ENCODE data around the gene MAFG. TPM values are rescaled to one million over a fixed set of nuclear protein-coding genes. Genes with fewer than 3 reads are reported as not detected.
A peak's percentile ranks its signal among the peaks of the same experiment; 100 is the strongest.

The MAFG gene
- total and polyA plus RNA-seq, 2 donors (not counting 3 experiments of a cell fraction or from before 2014, with no cell fraction given) = 27.6 to 35.0 TPM

- H3K79me2 ChIP-seq (ENCODE audit: control insufficient read depth, insufficient read depth, low read length) = peaks cover 25% of the 10 kb centered on the region
- H3K4me2 ChIP-seq (ENCODE audit: insufficient read depth, low read length) = peak overlapping the region; percentile 79
- peaks cover 6 to 17% of the 10 kb centered on the region in 2 experiments for H3K36me3 ChIP-seq (ENCODE audit: control insufficient read depth in 2 of 2, extremely low read depth in 1 of 2, insufficient read depth in 2 of 2, low read length in 2 of 2)
- H3K27ac ChIP-seq (ENCODE audit: insufficient read depth, low read depth, low read length) = peak overlapping the region; percentile 66
- no peak overlapping the region for H2AFZ ChIP-seq (ENCODE audit: low read depth, low read length)
- intact Hi-C loops (cut with micrococcal nuclease) (loop anchor here (2.0 kb wide), 2 partner anchors 20 to 40 kb away; partner anchors contain the start of genes ALYREF, ANAPC11 and PCYT2), dilution Hi-C loops (cut with MboI; ENCODE audit: extremely low pct_ligation_motif_present, low sequenced_read_pairs) (no loop called here)
- POLR2A ChIA-PET = interaction anchor here (0.5 kb wide), 2 partner anchors 10 to 384 kb away, joined by 3 to 5 read pairs; no protein-coding TSS in a partner anchor
- CTCF ChIA-PET = interaction anchor here (1.0 to 3.0 kb wide), 9 partner anchors 16 to 152 kb away, joined by 3 to 16 read pairs (median 4); partner anchors contain the start of genes ALYREF, ANAPC11, CENPX and LRRC45
- H3K27me3 ChIP-seq (ENCODE audit: control insufficient read depth in 2 of 2, insufficient read depth in 2 of 2, low read length in 2 of 2) = no peaks in the 10 kb centered on the region
- peak; percentile 48 for DNase-seq (ENCODE audit: low read depth, low spot score)
- peaks cover 17% of the 10 kb centered on the region for H3K4me1 ChIP-seq (ENCODE audit: control insufficient read depth, extremely low read depth, insufficient read depth, low read length)
- H4K20me1 ChIP-seq (replicated peaks; ENCODE audit: control insufficient read depth, extremely low read depth, insufficient read depth, low read length) = no peaks in the 10 kb centered on the region
- no peak for TF ChIP-seq JUN (IDR thresholded peaks at IDR 0.05; ENCODE audit: borderline replicate concordance, insufficient read depth, insufficient read length, low read depth)
- no peak for TF ChIP-seq CTCF (IDR thresholded peaks at IDR 0.05; ENCODE audit: extremely low read depth in 1 of 2, insufficient read depth in 1 of 2, low read depth in 1 of 2, low read length in 2 of 2)
- no peak for TF ChIP-seq GATA2 (IDR thresholded peaks at IDR 0.05; ENCODE audit: insufficient read depth, insufficient read length, low read depth, low read length)
- TF ChIP-seq FOS (IDR thresholded peaks at IDR 0.05; ENCODE audit: borderline replicate concordance, insufficient read depth, low read length) = no peak
- TF ChIP-seq EZH2 (IDR thresholded peaks at IDR 0.05; ENCODE audit: borderline replicate concordance, low read depth, low read length, severe bottlenecking) = no peak
- TF ChIP-seq POLR2AphosphoS5 (IDR thresholded peaks at IDR 0.05; ENCODE audit: insufficient read depth, low read depth, low read length) = no peak
- TF ChIP-seq MAX (IDR thresholded peaks at IDR 0.05; ENCODE audit: insufficient read depth, insufficient read length) = no peak
- TF ChIP-seq MYC (IDR thresholded peaks at IDR 0.05; ENCODE audit: low read depth, low read length) = no peak
- TF ChIP-seq POLR2A (IDR thresholded peaks at IDR 0.05; ENCODE audit: low read depth, low read length) = no peak
- H3K9me3 ChIP-seq (replicated peaks; ENCODE audit: control insufficient read depth, insufficient read depth, low read length) = no peaks in the 10 kb centered on the region
- FAIRE-seq = peak; percentile 66
- peak overlapping the region; percentile 66 to 85 (median 77) for H3K4me3 ChIP-seq (replicated peaks in 1 of 3; ENCODE audit: insufficient read depth in 1 of 3, low read depth in 1 of 3, low read length in 3 of 3)
- BruUV-seq (replicated peaks) = no TSS peak
- H3K9me1 ChIP-seq (replicated peaks; ENCODE audit: control insufficient read depth, extremely low read depth, insufficient read depth, low read length) = no peaks in the 10 kb centered on the region
- H3K9ac ChIP-seq (replicated peaks; ENCODE audit: extremely low read depth, insufficient read depth, low read length) = peak overlapping the region; percentile 89
These were observed 57.2 kb downstream of the MAFG start for GRCh38 chr17:81870131-81870980.

All from endothelial cell of umbilical vein (primary cell).